ENCODE data around the gene ARHGAP35. TPM values are rescaled to one million over a fixed set of nuclear protein-coding genes. Genes with fewer than 3 reads are reported as not detected.

The ARHGAP35 gene
- polyA plus RNA-seq, 1 of the 3 experiments (the other 2 are of a cell fraction) = 25.1 TPM

DNA sequence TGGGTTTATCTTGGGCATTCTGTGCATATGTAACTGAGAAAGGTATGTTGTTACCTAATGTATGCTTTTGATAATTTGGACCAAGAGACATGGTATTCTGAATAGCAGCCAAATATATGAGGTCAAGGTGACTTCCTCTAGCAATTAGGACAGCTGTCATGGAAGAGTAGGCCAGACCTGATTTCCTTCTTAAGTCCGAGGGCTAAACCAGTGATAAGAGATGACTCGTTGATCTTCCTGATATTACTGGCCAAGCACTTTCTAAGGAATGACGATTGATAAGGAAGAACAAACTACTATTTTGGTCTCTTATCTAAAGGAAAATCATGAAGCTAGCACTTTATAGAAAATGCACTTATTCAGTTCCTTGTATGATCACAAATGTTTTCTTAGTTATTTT is 42.7 kb downstream of the ARHGAP35 start:
- Histone ChIP-seq H3F3A (replicated peaks; ENCODE audit: insufficient read depth) (peaks cover 45% of the 10 kb centered on the region), H3K79me2 (ENCODE audit: insufficient read depth) (peaks cover 96% of the 10 kb centered on the region), H3K4me3 (ENCODE audit: low read depth in 2 of 2, low read length in 1 of 2) (no peak overlapping the region), H3K36me3 (replicated peaks in 1 of 2; ENCODE audit: control insufficient read depth in 1 of 2, insufficient read depth in 2 of 2, low read length in 1 of 2) (no peaks in the 10 kb centered on the region), H2AFZ (ENCODE audit: low read depth) (no peak overlapping the region), H3K4me2 (peak overlapping the region; percentile 43), H3K9me3 (no peaks in the 10 kb centered on the region), H3K27me3 (ENCODE audit: insufficient read depth) (no peaks in the 10 kb centered on the region), H3K9ac (no peak overlapping the region), H4K20me1 (ENCODE audit: insufficient read depth) (peaks cover 92% of the 10 kb centered on the region), H3K9me2 (no peaks in the 10 kb centered on the region), H3K4me1 (ENCODE audit: control insufficient read depth in 1 of 2, insufficient read depth in 2 of 2, low read depth in 1 of 2, low read length in 1 of 2) (peaks cover 35 to 49% of the 10 kb centered on the region in 2 experiments), H3K27ac (ENCODE audit: low read depth in 2 of 2, low read length in 1 of 2) (peak overlapping the region; percentile 66 to 71)
- ChIA-PET CTCF (interaction anchor here (0.7 to 2.5 kb wide), 3 partner anchors 88 to 194 kb away, joined by 4 to 6 read pairs (median 4); no protein-coding TSS in a partner anchor), POLR2A (no interaction called here)
- no peak for TF ChIP-seq CHD2 (IDR thresholded peaks at IDR 0.05; ENCODE audit: low read length, partially characterized antibody)
- TF ChIP-seq RCOR1 (IDR thresholded peaks at IDR 0.05; ENCODE audit: low read length) = no peak
- peak; percentile 55; the same call in 1 of the 2 replicates for TF ChIP-seq JUND (IDR thresholded peaks at IDR 0.05)
- TF ChIP-seq TCF12 (IDR thresholded peaks at IDR 0.05) = peak; percentile 26
- TF ChIP-seq, protein P1, sequence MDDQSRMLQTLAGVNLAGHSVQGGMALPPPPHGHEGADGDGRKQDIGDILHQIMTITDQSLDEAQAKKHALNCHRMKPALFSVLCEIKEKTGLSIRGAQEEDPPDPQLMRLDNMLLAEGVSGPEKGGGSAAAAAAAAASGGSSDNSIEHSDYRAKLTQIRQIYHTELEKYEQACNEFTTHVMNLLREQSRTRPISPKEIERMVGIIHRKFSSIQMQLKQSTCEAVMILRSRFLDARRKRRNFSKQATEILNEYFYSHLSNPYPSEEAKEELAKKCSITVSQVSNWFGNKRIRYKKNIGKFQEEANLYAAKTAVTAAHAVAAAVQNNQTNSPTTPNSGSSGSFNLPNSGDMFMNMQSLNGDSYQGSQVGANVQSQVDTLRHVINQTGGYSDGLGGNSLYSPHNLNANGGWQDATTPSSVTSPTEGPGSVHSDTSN (IDR thresholded peaks at IDR 0.05) = peak; percentile 34
- peak; percentile 44; the same call in 1 of the 2 replicates for TF ChIP-seq NFIC (IDR thresholded peaks at IDR 0.05; ENCODE audit: borderline replicate concordance)
- no peak for TF ChIP-seq SIN3A (IDR thresholded peaks at IDR 0.05; ENCODE audit: borderline replicate concordance, low read depth, low read length)
- DNase-seq = no peak
- 19% methylated on average over 3 of the region's 3 CpGs for WGBS (ENCODE audit: low lambda C conversion rate)

DNA sequence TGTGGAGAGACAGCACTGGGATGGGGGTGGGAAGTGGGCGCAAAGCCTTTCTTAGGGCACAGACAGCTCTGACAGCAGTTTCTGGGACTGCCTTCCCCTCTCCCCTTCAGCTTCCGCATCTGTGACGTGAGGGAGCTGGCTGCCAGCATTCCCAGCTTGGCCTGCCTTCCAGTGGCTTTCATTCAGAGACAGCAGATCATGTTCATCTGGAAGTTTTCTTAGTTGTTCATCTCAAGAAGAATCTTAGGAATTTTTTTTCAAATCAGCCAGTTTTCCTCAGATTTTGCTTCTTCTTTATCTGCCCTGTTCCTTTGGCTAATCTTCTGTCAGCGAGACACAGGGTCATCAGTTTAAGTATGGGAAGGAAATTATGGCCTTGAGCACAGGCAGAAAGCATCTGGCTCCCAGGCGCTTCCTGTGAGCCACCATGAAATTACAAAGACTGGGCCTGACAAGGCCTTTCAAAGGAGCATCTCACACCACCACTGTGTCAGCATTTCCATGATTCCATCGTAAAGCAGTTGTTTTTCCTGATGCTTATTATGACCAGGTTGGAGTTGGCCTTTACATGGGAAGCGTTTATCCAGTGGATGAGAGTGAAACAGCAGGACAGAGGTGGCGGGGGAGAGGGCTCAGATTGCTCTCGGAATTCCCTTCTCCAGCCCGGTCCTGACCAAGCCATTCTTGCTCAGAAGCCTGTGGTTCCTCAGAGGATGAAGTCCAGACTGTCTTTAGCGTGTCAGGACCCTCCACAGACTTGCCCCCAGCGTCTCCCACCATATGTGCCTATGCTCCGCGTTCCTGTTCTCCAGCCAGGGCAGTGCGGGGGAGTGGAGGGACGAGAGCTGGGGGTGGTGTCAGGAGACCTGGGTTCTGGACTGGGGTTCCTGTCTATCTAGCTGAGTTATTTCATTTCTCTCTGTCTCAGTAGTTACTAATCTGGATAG is 43.6 kb downstream of the ARHGAP35 start:
- Histone ChIP-seq H3K4me1 (ENCODE audit: control insufficient read depth in 1 of 2, insufficient read depth in 2 of 2, low read depth in 1 of 2, low read length in 1 of 2) (peaks cover 28 to 46% of the 10 kb centered on the region in 2 experiments), H3K27ac (ENCODE audit: low read depth in 2 of 2, low read length in 1 of 2) (peak overlapping the region; percentile 66 to 71), H2AFZ (ENCODE audit: low read depth) (no peak overlapping the region), H3K4me3 (ENCODE audit: low read depth in 2 of 2, low read length in 1 of 2) (no peak overlapping the region), H3K9me3 (no peaks in the 10 kb centered on the region), H3K36me3 (replicated peaks in 1 of 2; ENCODE audit: control insufficient read depth in 1 of 2, insufficient read depth in 2 of 2, low read length in 1 of 2) (no peaks in the 10 kb centered on the region), H3K27me3 (ENCODE audit: insufficient read depth) (no peaks in the 10 kb centered on the region), H3K79me2 (ENCODE audit: insufficient read depth) (peaks cover 96% of the 10 kb centered on the region), H3K9ac (no peak overlapping the region), H4K20me1 (ENCODE audit: insufficient read depth) (peaks cover 92% of the 10 kb centered on the region), H3K9me2 (no peaks in the 10 kb centered on the region), H3F3A (replicated peaks; ENCODE audit: insufficient read depth) (peaks cover 42% of the 10 kb centered on the region), H3K4me2 (peak overlapping the region; percentile 43)
- TF ChIP-seq NFIC (IDR thresholded peaks at IDR 0.05; ENCODE audit: borderline replicate concordance) (peak; percentile 10; the same call in 1 of the 2 replicates), TCF12 (IDR thresholded peaks at IDR 0.05) (peak; percentile 67), MEF2A (IDR thresholded peaks at IDR 0.05; ENCODE audit: borderline replicate concordance, low read depth) (no peak)
- peak; percentile 42 for DNase-seq
- 83% methylated on average over 16 of the region's 16 CpGs for WGBS (ENCODE audit: low lambda C conversion rate)
- ChIA-PET CTCF (no interaction called here), POLR2A (interaction anchor here (0.5 kb wide), 1 partner anchor 35 kb away, joined by 3 read pairs; no protein-coding TSS in a partner anchor)

DNA sequence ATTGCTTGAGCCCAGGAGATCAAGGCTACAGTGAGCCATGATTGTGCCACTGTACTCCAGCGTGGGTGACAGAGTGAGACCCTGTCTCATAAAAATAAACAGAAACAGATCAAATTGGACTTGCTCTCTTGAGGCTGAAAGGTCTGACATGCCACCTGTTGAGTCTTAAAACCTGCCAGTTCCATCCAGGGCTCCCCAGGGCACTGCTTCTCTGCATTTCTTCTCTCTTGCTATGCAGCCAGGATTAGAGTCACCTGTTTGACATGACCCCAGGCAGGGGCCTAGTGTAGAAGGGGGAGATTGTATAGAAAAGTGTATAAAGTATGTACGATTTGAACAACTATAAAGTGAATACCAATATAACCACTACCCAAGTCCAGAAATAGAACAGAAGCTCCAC is 45.4 kb downstream of the ARHGAP35 start:
- peaks cover 96% of the 10 kb centered on the region for H3K79me2 ChIP-seq (ENCODE audit: insufficient read depth)

More for the DNA sequence above, 45.4 kb downstream of the ARHGAP35 start:
- H3K27ac ChIP-seq (ENCODE audit: low read depth in 2 of 2, low read length in 1 of 2) = no peak overlapping the region
- peaks cover 0 to 3% of the 10 kb centered on the region in 2 experiments for H3K36me3 ChIP-seq (replicated peaks in 1 of 2; ENCODE audit: control insufficient read depth in 1 of 2, insufficient read depth in 2 of 2, low read length in 1 of 2)
- no peak overlapping the region for H2AFZ ChIP-seq (ENCODE audit: low read depth)
- WGBS (ENCODE audit: low lambda C conversion rate) = 84% methylated on average over 2 of the region's 2 CpGs
- no peak for DNase-seq
- POLR2A ChIA-PET = no interaction called here
- no peaks in the 10 kb centered on the region for H3K27me3 ChIP-seq (ENCODE audit: insufficient read depth)
- no peak overlapping the region for H3K4me3 ChIP-seq (ENCODE audit: low read depth in 2 of 2, low read length in 1 of 2)
- H3K9ac ChIP-seq = no peak overlapping the region
- H3K4me1 ChIP-seq (ENCODE audit: control insufficient read depth in 1 of 2, insufficient read depth in 2 of 2, low read depth in 1 of 2, low read length in 1 of 2) = peaks cover 25 to 40% of the 10 kb centered on the region in 2 experiments
- H3F3A ChIP-seq (replicated peaks; ENCODE audit: insufficient read depth) = peaks cover 38% of the 10 kb centered on the region
- TF ChIP-seq NFIC (IDR thresholded peaks at IDR 0.05; ENCODE audit: borderline replicate concordance) = no peak
- no peak for TF ChIP-seq TCF12 (IDR thresholded peaks at IDR 0.05)
- TF ChIP-seq EP300 (IDR thresholded peaks at IDR 0.05; ENCODE audit: borderline replicate concordance in 1 of 2, low read depth in 1 of 2, low read length in 1 of 2) = no peak
- no peak for TF ChIP-seq POLR2AphosphoS5 (IDR thresholded peaks at IDR 0.05; ENCODE audit: low read depth, low read length)
- TF ChIP-seq ELF1 (IDR thresholded peaks at IDR 0.05) = no peak
- CTCF ChIA-PET = interaction anchor here (1.7 kb wide), 1 partner anchor 85 kb away, joined by 5 read pairs; no protein-coding TSS in a partner anchor
- peaks cover 88% of the 10 kb centered on the region for H4K20me1 ChIP-seq (ENCODE audit: insufficient read depth)
- no peaks in the 10 kb centered on the region for H3K9me2 ChIP-seq
- H3K9me3 ChIP-seq = no peaks in the 10 kb centered on the region
- H3K4me2 ChIP-seq = no peak overlapping the region
